Measurements from ENCODE around the gene OR6J1. TPM values are rescaled to one million over a fixed set of nuclear protein-coding genes. Genes with fewer than 3 reads are reported as not detected.
"Not testable (repeated sequence)": the region's sequence is repeated elsewhere in the genome, so short reads cannot be mapped to it uniquely, and the experiment has no call there.

Gene OR6J1
- total RNA-seq, 1 experiment from 2014 or later: not detected

DNA sequence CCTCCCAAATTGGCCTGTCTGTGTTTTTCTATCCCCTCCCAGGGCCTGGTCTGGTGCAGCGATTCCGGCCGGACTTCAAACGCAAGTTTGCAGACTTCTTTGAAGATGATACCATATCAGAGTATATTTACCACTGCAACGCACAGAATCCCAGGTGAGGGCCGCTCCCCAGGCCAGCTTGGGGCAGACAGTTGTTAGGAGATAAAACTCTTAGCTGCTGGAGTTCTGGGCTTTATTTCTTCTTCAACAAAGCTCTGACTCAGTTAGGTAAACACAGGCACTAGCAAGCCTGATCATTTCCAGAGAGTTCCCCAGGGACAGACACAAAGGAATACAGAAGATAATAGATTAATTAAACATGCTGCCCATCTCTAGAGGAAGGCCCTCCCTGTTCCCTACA is 37.8 kb downstream of the OR6J1 start:
- no peak for DNase-seq (ENCODE audit: low spot score)

DNA sequence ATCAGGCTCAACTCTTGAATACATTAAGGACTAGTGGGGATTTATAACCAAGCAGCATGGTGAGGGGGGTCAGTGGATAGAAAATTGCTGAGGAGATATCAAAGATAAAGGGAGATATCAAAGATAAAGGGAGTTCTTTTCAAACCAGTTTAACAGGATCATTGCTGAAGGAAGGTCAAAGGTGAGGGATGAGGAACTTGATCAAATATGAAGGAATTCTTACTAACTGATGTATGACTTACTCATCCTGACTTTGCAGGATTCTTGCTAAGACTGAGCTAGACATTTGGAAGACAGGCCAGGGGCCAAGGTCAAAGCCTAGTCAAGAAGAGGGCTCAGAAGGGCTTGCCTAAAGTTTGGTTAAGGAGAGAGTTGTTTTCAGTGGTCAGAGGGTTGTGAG is 41.3 kb downstream of the OR6J1 start:
- DNase-seq (ENCODE audit: low spot score): no peak

- no peak for DNase-seq (ENCODE audit: low spot score)
Measured at GRCh38 chr14:22601996-22602395, 42.2 kb downstream of the OR6J1 start.

DNA sequence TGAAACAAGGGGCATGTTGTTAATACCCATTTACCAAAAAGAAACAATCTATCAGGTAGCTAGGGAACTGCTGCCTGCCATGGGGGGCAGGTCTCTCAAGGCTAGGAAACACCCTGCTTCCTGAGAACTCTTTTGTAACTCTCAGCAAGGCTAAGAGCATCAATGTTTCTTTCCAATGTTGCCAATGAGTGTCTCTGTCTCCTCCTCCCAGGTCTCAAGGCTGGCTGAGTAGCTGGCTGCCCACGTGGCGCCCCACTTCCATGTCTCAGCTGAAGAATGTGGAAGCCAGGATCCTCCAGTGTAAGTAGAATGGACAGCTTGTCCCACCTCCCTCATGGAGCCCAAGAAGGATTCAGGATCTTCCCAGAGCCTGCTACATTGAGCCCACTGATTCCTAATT is 42.7 kb downstream of the OR6J1 start:
- DNase-seq (ENCODE audit: low spot score): no peak

DNA sequence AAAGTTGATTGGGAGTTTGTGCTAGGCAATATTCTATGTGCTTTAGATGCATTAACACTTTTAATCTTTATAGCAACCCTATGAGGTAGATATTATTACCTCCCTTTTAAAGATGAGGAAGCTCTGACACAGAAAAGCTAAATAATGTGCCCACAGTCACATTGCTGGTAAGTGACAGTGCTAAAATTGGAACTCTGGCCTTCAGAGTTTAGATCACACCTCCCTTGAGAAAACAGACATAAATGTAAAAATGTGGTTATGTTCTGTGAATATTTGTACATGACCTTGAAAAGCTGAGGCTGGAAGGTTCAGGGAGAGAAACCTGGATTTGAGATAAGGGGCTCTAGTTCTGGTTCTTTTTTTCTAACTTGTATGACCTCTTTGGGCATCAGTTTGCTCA is 44.1 kb downstream of the OR6J1 start:
- no peak for DNase-seq (ENCODE audit: low spot score)

DNA sequence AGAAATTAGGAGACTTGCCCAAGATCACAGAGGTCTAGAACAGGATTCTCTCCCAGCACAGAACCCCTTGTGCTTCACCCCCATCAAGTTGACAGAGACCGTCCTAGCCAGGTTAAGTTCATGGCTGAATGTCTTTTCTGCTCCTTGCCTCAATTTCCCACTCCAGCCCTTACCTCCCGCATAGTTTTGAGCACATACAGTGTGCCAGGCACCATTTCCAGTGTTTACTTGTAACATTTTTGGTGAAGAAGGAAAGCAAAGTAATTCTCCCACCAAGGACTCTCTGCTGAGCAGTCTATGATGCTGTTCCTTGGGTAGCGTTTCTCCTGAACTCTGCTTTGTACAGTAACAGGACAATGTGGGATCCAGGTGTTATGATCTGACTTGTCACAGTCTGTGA is 44.8 kb downstream of the OR6J1 start:
- no peak for DNase-seq (ENCODE audit: low spot score)

DNA sequence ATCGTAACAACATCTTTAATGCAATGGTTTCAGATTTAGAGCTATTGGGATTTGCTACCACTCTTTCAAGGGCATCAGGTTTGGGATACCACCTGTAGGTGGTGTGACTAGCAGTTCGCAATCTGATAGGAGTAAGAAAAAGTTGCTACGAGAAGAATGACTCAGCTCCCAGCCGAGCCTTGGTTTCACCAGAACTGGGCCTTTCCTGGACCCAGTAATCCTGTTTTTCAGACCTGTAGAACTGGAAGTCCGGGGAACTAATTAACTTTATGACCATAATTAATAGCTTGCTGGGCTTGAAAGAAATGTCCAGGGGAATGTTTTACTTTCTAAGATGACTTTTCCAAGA is 45.3 kb downstream of the OR6J1 start:
- DNase-seq (ENCODE audit: low spot score): peak; percentile 70

DNA sequence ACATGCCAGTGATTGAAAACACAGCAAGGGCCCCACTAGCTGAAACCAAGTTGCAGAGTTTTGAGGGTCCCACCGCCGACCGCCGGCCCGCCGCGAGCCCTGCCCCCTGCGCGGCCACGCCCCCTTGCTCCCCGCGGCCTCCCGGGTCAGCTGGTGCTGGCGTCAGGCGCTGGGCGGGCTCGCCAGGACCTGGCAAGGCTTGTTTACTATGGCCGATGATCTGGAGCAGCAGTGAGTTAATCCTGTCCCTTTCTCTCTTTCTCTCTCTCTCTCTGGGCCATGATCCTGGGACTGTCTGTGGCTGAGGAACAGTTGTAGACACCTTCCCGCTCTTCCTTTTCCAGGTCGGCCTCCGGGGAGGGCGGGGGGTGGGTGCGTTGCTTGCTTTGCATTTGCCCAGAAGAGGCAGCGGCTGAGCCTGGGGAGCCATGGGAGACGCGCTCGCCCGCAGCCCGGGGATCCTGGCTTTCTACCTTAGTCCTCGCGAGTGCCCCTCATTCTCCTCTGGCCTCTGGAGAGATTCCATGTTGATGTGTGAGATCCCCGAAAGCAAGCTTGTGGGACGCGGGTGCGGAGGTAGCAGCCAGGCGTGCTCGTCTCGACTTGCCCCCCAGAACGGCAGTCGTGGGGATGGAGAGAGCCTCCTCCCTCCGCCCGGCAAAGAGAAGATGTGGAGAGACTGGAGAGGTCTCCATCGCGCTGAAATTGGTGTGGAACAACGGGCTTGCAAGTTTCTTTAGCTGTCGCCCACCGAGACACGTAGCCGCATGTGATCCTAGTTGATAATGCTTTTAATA is 45.9 kb downstream of the OR6J1 start, which contains the start of gene ABHD4:
Gene ABHD4, plus strand, starts transcription at position 202 of the 797 bp plus-strand sequence. Its CDS starts 7 bp downstream, at position 209.
- DNase-seq (ENCODE audit: low spot score): peak; percentile 57

- no peak for DNase-seq (ENCODE audit: low spot score)
Measured at GRCh38 chr14:22597771-22598098, 46.4 kb downstream of the OR6J1 start.

DNA sequence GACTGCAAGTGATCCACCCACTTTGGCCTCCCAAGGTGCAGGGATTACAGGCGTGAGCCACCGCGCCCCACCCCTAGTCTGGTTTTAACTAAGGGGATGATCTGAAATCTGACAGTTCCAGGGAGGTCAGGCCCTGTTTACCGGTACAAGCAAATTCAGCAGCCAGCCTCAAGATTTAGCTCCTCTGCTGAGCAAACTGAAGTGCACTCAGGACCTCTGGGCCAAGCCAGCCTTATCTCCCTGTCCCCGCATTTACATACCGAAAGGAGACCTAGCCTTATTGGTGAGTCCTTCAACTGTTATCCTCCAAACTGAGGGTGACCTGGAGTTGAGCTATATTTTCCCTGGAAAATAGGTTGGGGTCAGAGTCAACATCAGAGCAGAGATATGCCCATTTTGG is 46.9 kb downstream of the OR6J1 start:
- no peak for DNase-seq (ENCODE audit: low spot score)

DNA sequence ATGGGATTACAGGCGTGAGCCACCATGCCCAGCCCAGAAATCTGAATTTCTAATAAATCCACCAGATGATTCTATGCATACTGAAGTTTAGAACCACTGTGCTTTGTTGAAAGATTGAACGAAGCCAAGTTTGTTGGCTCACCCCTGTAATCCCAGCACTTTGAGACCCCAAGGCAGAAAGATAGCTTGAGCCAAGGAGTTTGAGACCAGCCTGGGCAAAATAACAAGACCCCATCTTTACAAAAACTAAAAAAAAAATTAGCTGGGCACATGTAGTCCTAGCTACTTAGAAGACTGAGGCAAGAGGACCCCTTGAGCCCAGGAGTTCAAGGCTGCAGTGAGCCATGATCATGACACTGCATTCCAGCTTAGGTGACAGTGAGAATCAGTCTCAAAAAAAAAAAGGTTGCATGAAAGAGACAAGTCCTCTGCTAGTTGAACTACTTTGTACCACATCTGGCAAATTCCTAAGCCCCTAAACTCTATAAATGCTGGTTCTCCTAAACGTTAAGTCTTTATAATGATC is 47.7 kb downstream of the OR6J1 start:
- no peak for DNase-seq (ENCODE audit: low spot score)

GRCh38 chr14:22594156-22594716 is 49.9 kb downstream of the OR6J1 start:
- no peak for DNase-seq (ENCODE audit: low spot score)

- no peak for DNase-seq (ENCODE audit: low spot score)
Measured at GRCh38 chr14:22593601-22594000, 50.6 kb downstream of the OR6J1 start.

- no peak for DNase-seq (ENCODE audit: low spot score)
Measured at GRCh38 chr14:22593189-22593588, 51.0 kb downstream of the OR6J1 start.

DNA sequence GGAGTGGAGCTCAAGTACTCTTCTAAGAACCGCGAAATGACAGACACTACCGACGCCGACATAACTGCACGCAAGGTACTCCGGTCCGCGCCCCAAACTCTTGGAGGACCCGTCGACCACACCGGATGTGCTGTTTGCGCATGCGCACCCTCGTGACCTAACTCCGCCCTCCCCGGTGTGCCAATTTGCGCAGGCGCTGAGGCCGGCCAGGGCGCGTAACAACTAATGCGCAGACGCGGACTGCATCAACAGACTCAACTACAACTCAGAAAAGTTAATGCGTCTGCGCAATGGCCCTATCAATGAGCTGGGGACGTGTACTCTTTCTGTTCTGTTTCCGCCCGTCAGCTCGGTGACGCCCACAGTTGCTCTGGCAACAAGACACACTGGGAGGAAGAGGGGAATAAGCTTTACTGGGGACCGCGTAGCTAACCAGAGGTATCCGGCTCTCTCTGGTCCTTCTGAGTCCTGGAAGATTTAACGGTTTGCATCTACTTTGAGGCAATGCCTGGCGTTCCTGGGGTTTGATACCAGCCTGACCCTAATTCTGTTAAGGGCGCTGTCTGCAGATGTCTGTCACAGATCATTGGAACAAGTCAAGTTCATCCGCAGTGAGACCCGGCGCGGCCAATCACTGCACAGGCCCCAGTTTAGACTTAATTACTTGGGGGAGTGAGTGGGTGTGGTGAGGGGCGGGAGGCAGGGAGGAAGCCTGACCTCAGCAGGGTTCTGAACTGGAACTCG is 54.9 kb downstream of the OR6J1 start, which contains the start of gene DAD1:
Gene DAD1, minus strand, starts transcription at position 129 of the 744 bp plus-strand sequence. Its CDS starts 67 bp downstream, at position 62.
- peak; percentile 96 for DNase-seq (ENCODE audit: low spot score)

DNA sequence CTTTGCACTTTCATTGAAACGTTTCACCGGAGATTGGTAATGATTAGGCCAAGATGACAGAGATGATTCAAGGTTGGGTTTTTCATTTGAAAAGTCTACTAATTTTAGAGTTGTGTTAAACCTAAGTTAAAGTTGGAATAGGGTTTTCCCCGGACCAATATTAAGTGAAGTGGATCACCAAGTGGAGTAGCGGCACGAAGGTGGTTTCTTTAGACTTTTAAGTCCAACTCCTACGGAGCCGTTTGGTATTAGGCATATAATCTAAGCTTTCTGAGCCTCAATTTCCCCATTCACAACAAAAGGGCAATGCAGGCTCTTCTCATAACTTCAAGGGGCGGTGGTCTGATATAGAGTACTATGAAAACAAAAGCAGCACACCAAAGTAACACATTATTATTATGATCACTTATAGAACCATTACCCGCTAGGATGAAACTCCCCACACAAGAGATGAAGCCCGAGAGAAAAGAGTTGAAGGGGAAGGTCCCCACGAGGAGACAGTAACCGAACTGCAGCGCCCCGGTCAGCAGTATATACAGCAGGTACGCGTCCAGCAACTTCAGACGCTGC is 55.5 kb downstream of the OR6J1 start:
- no peak for DNase-seq (ENCODE audit: low spot score)

DNA sequence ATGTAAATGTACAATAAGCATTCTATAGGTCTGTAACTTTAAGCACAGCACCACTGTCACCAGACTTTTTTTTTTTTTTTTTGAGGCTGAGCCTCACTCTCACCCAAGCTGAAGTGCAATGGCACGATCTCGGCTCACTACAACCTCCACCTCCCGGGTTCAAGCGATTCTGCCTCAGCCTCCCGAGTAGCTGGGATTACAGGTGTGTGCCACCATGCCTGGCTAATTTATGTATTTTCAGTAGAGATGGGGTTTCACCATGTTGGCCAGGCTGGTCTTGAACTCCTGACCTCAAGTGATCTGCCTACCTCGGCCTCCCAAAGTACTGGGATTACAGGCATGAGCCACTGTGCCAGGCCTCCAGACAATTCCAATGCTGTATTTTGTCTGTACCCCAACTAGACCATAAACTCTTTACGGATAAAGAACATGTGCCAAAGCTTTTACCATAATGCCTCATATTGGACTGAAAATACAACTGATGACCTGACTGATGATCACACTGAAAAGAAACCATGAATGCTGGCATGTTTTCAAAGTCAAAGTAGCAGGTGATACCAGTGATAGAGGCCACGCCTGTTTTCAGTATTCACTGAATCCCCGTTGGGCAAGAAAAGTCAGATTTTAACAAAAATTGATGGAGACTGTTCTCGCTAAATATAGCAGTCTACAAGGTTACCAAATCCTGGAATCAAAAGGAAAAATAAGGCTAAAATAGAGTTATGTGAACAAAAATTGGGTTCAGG is 56.3 kb downstream of the OR6J1 start:
- DNase-seq (ENCODE audit: low spot score): not testable (repeated sequence)

GRCh38 chr14:22587247-22587646 is 56.9 kb downstream of the OR6J1 start:
- DNase-seq (ENCODE audit: low spot score): no peak

GRCh38 chr14:22583994-22584393 is 60.2 kb downstream of the OR6J1 start:
- no peak for DNase-seq (ENCODE audit: low spot score)

All from HT-29 (cell line).